ES-I3 (cell line): ENCODE results near the gene PIK3R6.

ENCODE experiments used
- H3K36me3 ChIP-seq: 2 replicates; pipeline ENCODE4 v1.6.1; 2013; ENCODE audit warnings: mild to moderate bottlenecking, low read length, control low read depth, moderate library complexity; ENCODE audit not compliant: insufficient read depth
- H3K4me1 ChIP-seq: 2 replicates; pipeline ENCODE4 v1.6.1; 2013; ENCODE audit warnings: mild to moderate bottlenecking, control low read depth, low read length; ENCODE audit not compliant: insufficient read depth
- H3K9ac ChIP-seq: 2 replicates; pipeline ENCODE4 v1.6.1; 2013; ENCODE audit warnings: low read depth, mild to moderate bottlenecking, low read length, moderate library complexity
- H3K9me3 ChIP-seq: 2 replicates; pipeline ENCODE4 v1.6.1; 2013; ENCODE audit warnings: mild to moderate bottlenecking, low read length, moderate library complexity; ENCODE audit not compliant: control insufficient read depth, insufficient read depth

Gene PIK3R6

GRCh38 chr17:8872036-8872704 is 4.7 kb upstream of the PIK3R6 start:
- Histone ChIP-seq H3K9ac (no peak overlapping the region), H3K36me3 (no peaks in the 10 kb centered on the region), H3K9me3 (no peaks in the 10 kb centered on the region), H3K4me1 (0 out of 2 replicates have a peak, but pooled peaks cover 5% of the 10 kb centered on the region)

DNA sequence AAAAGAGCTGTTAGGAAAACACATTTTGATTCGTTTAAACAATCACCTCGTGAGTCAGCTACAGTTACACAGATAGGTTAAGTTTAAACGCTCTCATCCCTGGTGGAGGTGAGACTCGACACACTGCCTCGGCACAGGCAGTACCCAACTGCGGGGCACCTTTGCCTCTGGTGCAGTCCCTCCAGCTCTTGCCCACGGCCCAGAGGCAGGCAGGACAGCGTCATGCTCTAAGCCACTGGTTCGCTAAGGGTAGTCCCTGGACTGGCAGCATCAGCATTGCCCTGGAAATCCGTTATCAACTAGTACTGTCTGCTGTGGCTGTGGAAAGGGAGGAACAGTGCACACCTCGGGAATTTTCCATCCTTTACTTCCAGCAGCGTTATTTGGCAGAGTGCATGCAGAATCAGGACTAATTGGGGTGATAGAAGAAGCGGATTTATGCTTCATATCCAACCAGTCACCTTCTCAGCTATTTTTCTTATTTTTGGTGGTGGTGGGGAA is 3.7 kb upstream of the PIK3R6 start:
- Histone ChIP-seq H3K4me1 (0 out of 2 replicates have a peak, but pooled peaks cover 5% of the 10 kb centered on the region), H3K9ac (no peak overlapping the region), H3K9me3 (no peaks in the 10 kb centered on the region), H3K36me3 (no peaks in the 10 kb centered on the region)

GRCh38 chr17:8870406-8871040 is 3.0 kb upstream of the PIK3R6 start:
- Histone ChIP-seq H3K4me1 (0 out of 2 replicates have a peak, but pooled peaks cover 5% of the 10 kb centered on the region), H3K9me3 (no peaks in the 10 kb centered on the region), H3K36me3 (no peaks in the 10 kb centered on the region), H3K9ac (no peak overlapping the region)

DNA sequence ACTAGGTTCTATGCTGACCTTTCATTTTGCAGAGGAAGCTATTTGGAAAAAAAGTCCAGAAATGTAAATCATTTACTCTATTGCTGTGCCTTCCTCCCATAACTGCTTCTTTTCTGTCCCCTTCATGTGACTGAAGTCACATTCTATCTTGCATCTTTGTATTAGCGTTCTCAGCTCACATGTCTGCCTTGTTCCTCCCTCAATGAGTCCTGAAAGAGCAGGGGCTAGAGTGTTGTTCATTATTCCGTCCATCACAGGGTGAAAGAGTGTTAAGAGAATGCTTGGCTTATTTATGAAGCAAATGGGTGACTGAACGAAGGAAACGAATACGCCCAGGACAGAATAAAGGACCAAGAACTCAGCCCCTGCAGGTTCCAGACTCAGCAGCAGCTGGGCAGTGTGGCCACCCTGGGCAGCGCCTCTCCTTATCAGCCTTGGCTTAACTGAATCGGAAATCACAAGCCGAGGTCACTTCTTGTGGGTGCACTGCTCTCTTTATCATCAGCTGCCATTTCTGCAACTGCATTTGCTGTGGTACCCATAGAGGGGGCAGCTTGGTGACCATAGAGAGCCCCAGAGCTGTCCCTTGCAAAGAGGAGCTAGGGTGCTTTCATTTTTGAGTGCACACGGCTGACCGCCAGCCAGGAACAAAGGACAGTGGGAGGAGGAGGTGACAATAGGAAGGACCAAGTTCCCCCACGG is 1.8 kb upstream of the PIK3R6 start:
- no peaks in the 10 kb centered on the region for H3K36me3 ChIP-seq
- H3K9ac ChIP-seq = no peak overlapping the region
- 0 out of 2 replicates have a peak, but pooled peaks cover 5% of the 10 kb centered on the region for H3K4me1 ChIP-seq
- H3K9me3 ChIP-seq = no peaks in the 10 kb centered on the region

- H3K9me3 ChIP-seq = no peaks in the 10 kb centered on the region
- no peak overlapping the region for H3K9ac ChIP-seq
- H3K4me1 ChIP-seq = 0 out of 2 replicates have a peak, but pooled peaks cover 5% of the 10 kb centered on the region
- no peaks in the 10 kb centered on the region for H3K36me3 ChIP-seq
These were observed 1.1 kb upstream of the PIK3R6 start for GRCh38 chr17:8868529-8868951.

- Histone ChIP-seq H3K9ac (no peak overlapping the region), H3K9me3 (no peaks in the 10 kb centered on the region), H3K4me1 (0 out of 2 replicates have a peak, but pooled peaks cover 5% of the 10 kb centered on the region), H3K36me3 (no peaks in the 10 kb centered on the region)
These were observed 618 bp upstream of the PIK3R6 start for GRCh38 chr17:8868092-8868491.

- Histone ChIP-seq H3K36me3 (no peaks in the 10 kb centered on the region), H3K9me3 (no peaks in the 10 kb centered on the region), H3K9ac (no peak overlapping the region), H3K4me1 (no peaks in the 10 kb centered on the region)
These were observed 1.7 kb downstream of the PIK3R6 start for GRCh38 chr17:8865811-8866210.

DNA sequence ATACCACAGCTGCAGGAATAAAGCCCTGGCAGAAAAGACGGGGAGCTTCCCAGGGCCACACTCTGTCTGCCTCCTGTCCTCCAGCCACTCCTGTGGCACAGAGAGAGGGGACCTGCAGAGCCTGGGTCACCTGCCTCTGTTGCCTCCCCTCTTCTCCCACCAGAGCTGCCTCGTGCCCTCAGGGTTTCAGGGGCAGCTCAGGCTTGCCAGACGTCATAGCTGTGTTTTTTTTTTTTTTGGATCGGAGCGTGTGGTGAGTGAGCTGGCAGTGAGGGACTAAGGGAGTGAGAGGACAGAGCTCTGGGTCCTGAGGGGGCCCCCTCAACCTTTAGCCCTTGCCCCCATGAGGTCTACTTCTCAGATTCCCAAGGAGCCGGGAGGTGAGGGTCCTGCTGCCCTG is 2.1 kb downstream of the PIK3R6 start:
- Histone ChIP-seq H3K9me3 (no peaks in the 10 kb centered on the region), H3K9ac (no peak overlapping the region), H3K4me1 (no peaks in the 10 kb centered on the region), H3K36me3 (no peaks in the 10 kb centered on the region)

DNA sequence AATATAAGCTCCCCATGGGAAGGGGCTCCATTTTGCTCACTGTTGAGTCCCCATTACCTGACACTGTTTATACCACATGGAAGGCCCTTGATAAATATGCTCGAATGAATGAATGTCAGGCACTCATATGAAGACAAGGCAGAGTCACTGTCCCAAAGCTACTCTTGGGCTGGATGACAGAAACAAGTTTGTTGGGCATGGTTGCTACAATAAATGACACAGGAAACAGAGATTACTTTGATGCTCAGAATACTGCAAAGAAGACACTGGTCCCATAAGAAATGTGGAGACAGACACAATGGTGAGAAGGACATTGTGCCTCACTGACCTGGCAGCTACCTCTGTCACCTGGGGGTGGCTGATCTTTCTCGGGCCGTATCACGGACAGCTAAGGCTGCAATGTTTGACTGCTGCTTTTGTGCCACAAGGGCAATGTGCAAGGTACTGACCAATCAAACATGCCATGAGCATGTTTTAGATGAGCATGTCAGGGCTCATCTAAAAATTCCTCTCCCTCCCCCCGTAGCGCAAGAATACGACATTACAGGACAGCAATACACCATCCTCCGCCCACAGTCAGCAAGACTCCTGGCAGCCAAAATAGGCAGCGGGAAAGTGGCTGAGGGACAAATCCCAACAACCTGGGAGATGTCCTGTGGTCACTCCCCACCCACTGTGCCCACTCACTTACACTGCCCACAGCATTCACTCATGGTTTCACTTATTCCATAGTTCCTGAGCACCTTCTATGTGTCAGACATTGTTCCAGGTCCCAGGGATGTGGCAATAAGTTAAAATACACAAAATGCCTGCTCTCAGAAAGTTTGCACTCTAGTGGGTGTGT is 5.0 kb downstream of the PIK3R6 start:
- H3K36me3 ChIP-seq = no peaks in the 10 kb centered on the region
- H3K9me3 ChIP-seq = no peaks in the 10 kb centered on the region
- peaks cover 17% of the 10 kb centered on the region for H3K4me1 ChIP-seq
- H3K9ac ChIP-seq = no peak overlapping the region

GRCh38 chr17:8861495-8862181 is 5.8 kb downstream of the PIK3R6 start:
- Histone ChIP-seq H3K9me3 (no peaks in the 10 kb centered on the region), H3K9ac (no peak overlapping the region), H3K4me1 (peaks cover 25% of the 10 kb centered on the region)

DNA sequence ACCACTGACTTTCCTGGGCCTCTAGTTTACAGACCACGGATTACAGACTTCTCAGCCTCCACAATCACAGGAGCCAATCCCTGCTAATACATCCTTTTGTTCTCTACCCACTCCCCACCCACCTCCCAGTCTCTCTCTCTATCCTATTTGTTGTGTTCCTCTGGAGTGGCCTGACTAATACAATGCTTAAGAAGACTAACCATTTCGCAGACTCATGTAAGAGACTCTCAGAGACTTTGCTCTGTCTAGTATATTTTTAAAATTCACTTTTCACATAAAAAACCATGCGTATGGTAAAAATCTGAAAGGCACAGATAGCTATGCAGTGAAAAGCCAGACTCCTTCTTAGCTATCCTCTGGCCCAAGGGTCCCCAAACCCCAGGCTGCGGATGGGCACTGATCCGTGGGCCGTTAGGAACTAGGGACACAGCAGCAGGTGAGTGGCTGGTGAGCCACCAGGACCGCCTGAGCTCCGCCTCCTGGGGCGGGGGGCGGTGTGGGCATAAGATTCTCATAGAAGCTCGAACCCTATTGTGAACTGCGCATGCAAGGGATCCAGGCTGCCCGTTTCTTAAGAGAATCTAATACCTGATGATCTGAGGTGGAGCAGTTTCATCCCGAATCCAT is 7.6 kb downstream of the PIK3R6 start:
- Histone ChIP-seq H3K36me3 (no peaks in the 10 kb centered on the region), H3K4me1 (peaks cover 29% of the 10 kb centered on the region), H3K9me3 (no peaks in the 10 kb centered on the region), H3K9ac (no peak overlapping the region)

More at GRCh38 chr17:8861495-8862181, 5.8 kb downstream of the PIK3R6 start:
- no peaks in the 10 kb centered on the region for H3K36me3 ChIP-seq

DNA sequence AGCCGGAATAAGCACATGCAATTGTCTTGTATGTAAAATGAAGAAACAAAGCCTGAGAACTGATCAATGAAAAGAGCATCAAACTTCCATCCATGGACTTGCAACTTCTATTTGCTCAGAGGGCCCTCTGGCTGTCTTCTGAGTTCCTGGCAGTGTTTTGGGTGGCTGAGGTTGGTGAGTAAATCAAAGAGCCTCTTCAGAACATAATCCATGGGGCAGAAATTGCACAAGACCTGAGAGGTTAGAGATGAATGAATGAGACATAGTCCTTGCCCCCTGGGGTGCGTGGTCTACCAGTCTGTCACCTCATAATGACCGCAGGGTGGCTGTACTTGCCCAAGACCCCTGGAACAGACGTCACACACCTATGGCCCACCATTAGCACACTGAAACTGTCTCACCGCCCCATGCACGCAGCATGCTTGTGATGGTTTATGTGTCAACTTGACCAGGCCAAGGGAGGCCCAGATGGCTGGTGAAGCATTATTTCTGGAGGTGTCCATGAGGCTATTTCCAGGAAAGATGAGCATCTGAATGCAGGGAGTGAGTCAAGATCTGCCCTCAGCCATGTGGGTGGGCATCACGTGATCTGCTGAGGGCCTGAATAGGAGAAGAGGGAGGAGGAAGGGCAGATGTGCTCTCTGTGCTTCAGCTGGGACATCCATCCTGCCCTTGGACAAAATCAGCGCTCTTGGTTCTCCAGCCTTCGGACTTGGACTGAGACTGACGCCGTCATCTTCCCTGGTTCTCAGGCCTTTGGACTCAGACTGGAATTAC is 8.3 kb downstream of the PIK3R6 start:
- Histone ChIP-seq H3K4me1 (peaks cover 29% of the 10 kb centered on the region), H3K36me3 (no peaks in the 10 kb centered on the region), H3K9me3 (no peaks in the 10 kb centered on the region), H3K9ac (no peak overlapping the region)
